Type B pancreatic cell (in vitro differentiated cells): ENCODE data around the gene CXCL17. TPM values are rescaled to one million over a fixed set of nuclear protein-coding genes. Genes with fewer than 3 reads are reported as not detected.

Source experiments
- DNase-seq: peaks from one replicate; pipeline ENCODE4 v3.0.0; 2021; ENCODE audit warnings: mixed read lengths; ENCODE audit not compliant: unreplicated experiment; ENCODE audit errors: extremely low spot score
- H3K27ac Mint-ChIP-seq: 2 replicates; pipeline ENCODE4 v1.8.0; 2021; ENCODE audit warnings: mild to moderate bottlenecking, mixed read lengths
- H3K27me3 Mint-ChIP-seq: 2 replicates; pipeline ENCODE4 v1.8.0; 2021; ENCODE audit warnings: mixed read lengths
- H3K36me3 Mint-ChIP-seq: 2 replicates; pipeline ENCODE4 v1.8.0; 2021; ENCODE audit warnings: mixed read lengths
- H3K4me1 Mint-ChIP-seq: one replicate; pipeline ENCODE4 v1.8.0; 2021; ENCODE audit warnings: mixed read lengths; ENCODE audit not compliant: unreplicated experiment
- H3K4me3 Mint-ChIP-seq: 2 replicates; pipeline ENCODE4 v1.8.0; 2021; ENCODE audit warnings: mild to moderate bottlenecking, mixed read lengths
- H3K9me3 Mint-ChIP-seq: 2 replicates; pipeline ENCODE4 v1.8.0; 2021; ENCODE audit warnings: mixed read lengths
- CTCF ChIP-seq: fragments of 200-600 bp; sonication (generic); conservative IDR thresholded peaks from 2 replicates; pipeline ENCODE4 v1.5.0; 2021; ENCODE audit warnings: antibody characterized with exemption, mild to moderate bottlenecking
- total RNA-seq: library from RNA; stranded (reverse); gene quantifications from 2 replicates; pipeline ENCODE4 v1.2.1, GENCODE V29; 2021; ENCODE audit warnings: low replicate concordance

The CXCL17 gene
- total RNA-seq, 1 donor from 2014 or later: 3.2 TPM

- Mint-ChIP-seq H3K9me3 (no peaks in the 10 kb centered on the region), H3K36me3 (peaks cover 4% of the 10 kb centered on the region), H3K27ac (no peak overlapping the region), H3K4me3 (no peak overlapping the region), H3K27me3 (peaks cover 8% of the 10 kb centered on the region), H3K4me1 (peaks cover 29% of the 10 kb centered on the region)
- TF ChIP-seq CTCF: no peak
- no peak for DNase-seq
Measured at GRCh38 chr19:42469311-42470235, 26.8 kb upstream of the CXCL17 start.

GRCh38 chr19:42468273-42468796, 25.6 kb upstream of the CXCL17 start:
- no peak overlapping the region for H3K27ac Mint-ChIP-seq

GRCh38 chr19:42467183-42467760, 24.5 kb upstream of the CXCL17 start:
- H3K27ac Mint-ChIP-seq: no peak overlapping the region
- no peaks in the 10 kb centered on the region for H3K36me3 Mint-ChIP-seq

More at GRCh38 chr19:42468273-42468796, 25.6 kb upstream of the CXCL17 start:
- H3K9me3 Mint-ChIP-seq: no peaks in the 10 kb centered on the region
- no peak overlapping the region for H3K4me3 Mint-ChIP-seq
- DNase-seq: no peak
- H3K27me3 Mint-ChIP-seq: peaks cover 7% of the 10 kb centered on the region
- peaks cover 4% of the 10 kb centered on the region for H3K36me3 Mint-ChIP-seq
- peaks cover 28% of the 10 kb centered on the region for H3K4me1 Mint-ChIP-seq
- no peak for TF ChIP-seq CTCF

GRCh38 chr19:42466521-42467182, 23.9 kb upstream of the CXCL17 start:
- Mint-ChIP-seq H3K36me3 (no peaks in the 10 kb centered on the region), H3K4me1 (peaks cover 22% of the 10 kb centered on the region), H3K27me3 (no peaks in the 10 kb centered on the region), H3K4me3 (no peak overlapping the region), H3K9me3 (no peaks in the 10 kb centered on the region), H3K27ac (no peak overlapping the region)
- no peak for TF ChIP-seq CTCF
- DNase-seq: no peak

More at GRCh38 chr19:42467183-42467760, 24.5 kb upstream of the CXCL17 start:
- H3K27me3 Mint-ChIP-seq: no peaks in the 10 kb centered on the region
- peaks cover 22% of the 10 kb centered on the region for H3K4me1 Mint-ChIP-seq
- DNase-seq: no peak
- no peak for TF ChIP-seq CTCF
- no peaks in the 10 kb centered on the region for H3K9me3 Mint-ChIP-seq
- no peak overlapping the region for H3K4me3 Mint-ChIP-seq

- Mint-ChIP-seq H3K36me3 (no peaks in the 10 kb centered on the region), H3K27me3 (no peaks in the 10 kb centered on the region), H3K27ac (no peak overlapping the region), H3K4me3 (no peak overlapping the region), H3K9me3 (no peaks in the 10 kb centered on the region), H3K4me1 (peaks cover 22% of the 10 kb centered on the region)
- DNase-seq: no peak
- no peak for TF ChIP-seq CTCF
Measured at GRCh38 chr19:42465827-42466280, 23.1 kb upstream of the CXCL17 start.
